Ramos (cell line): ENCODE data around the gene MSS51.

Experiments
- in situ Hi-C: fragments of 300-500 bp; cut with MboI; formaldehyde crosslinking; loops from one replicate; pipeline ENCODE4 v1.14.3; 2022; ENCODE audit warnings: low sequenced_read_pairs; ENCODE audit not compliant: unreplicated experiment

MSS51 gene

GRCh38 chr10:73433538-73433867 lies at the start of gene MSS51:
Gene MSS51 (minus strand): TSS chr10:73433561. CDS start chr10:73428284, 5,277 bp downstream.
- in situ Hi-C loops = no loop called here

GRCh38 chr10:73480158-73480557 lies 46.8 kb upstream of the MSS51 start:
- in situ Hi-C loops = no loop called here

DNA sequence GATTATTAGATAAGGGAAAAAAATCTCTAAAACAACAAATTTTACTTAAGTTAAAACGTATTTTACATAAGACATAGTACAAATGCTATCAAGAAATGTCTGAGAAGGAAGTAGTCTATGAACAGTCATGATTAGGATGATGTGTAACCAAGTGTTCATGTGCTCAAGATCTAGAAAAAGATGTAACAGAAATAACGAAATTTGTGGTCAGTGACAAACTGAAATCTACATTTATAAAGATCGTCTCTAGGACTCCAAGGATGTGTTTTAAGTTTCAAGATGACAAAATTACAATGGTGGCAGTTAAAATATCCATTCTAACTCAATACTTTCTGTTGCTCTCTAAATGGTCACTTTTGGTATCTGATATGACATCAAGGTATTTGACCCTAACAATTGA lies 45.3 kb upstream of the MSS51 start:
- in situ Hi-C loops = no loop called here

DNA sequence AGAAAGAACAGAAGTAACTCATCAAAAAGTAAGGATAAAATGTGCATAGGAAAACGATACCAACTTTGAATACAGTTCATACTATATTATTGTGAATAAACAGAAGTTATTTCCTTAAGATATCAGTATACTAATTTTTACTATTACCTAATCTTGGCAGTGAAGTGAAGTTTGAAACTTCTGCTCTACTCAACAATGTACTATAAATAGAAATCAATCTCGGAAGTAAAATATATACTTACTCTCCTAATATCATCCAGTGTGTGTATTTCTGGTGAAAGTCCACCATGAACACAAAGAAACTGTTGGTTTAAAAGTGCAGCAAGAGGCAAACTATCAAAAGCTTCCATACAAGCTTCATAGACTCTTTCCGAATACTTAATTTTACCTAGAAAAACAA lies 37.9 kb upstream of the MSS51 start:
- in situ Hi-C loops = no loop called here

- in situ Hi-C loops = no loop called here
Measured at GRCh38 chr10:73469579-73469978, 36.2 kb upstream of the MSS51 start.

GRCh38 chr10:73467206-73467605 lies 33.8 kb upstream of the MSS51 start:
- in situ Hi-C loops = no loop called here

GRCh38 chr10:73465978-73466726 lies 32.8 kb upstream of the MSS51 start:
- in situ Hi-C loops = no loop called here

- in situ Hi-C loops = no loop called here
Measured at GRCh38 chr10:73460897-73461296, 27.5 kb upstream of the MSS51 start.

DNA sequence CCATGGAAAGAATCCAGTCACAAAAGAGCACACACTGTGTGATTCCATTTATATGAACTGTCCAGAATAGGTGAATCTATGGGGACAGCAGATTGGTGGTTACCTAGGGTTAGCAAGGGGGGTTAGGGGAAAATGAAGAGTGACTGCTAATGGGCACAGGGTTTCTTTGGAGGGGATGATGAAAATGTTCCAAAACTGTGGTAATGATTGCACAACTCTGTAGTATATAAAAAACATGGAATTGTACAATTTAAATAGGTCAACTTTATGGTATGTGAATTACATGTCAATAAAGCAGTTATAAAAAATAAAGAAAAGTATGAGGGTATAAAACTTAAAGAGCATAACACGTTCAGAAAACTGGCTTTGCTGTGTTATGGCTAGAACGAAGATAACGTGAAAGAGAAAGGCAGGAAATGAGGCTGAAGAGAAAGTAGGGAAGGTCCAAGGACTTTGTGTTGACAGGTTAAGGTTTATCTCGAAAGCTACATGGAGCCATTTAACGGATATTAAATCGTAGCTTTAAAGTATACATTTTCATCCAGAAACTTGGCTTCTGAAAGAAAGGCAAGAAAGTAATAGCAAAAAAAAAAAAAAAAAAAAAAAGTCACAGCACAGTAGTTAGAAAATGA lies 26.4 kb upstream of the MSS51 start:
- in situ Hi-C loops = no loop called here

DNA sequence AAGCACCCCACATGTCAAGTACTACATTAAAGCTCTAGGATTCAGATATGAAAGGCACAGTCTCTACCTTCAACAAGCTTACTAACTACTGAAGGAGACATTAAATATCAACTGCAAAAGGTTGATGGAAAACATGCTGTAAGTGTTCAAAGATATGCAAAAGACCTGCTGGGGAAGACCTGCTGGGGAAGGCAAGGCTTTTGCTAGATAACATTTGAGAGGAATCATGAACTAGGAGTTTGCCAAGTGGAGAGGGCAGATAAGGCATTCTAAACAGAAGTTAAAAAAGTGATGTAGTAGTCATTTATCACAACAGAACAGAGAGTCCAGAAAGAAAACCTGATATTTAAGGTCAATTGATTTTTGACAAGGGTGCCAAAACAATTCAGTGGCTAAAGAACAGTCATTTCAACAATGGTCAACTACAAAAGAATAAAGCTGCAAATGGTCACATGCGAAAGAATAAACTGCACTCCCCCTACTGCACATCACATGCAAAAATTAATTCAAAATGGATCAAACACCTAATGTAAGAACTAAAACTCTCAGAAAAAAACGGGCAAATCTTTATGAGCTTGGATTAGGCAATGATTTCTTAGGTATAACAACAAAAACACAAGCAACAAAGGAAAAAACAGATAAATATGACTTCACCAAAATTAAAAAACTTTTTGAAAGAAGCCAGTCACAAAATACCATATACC lies 23.0 kb upstream of the MSS51 start:
- in situ Hi-C loops = no loop called here

DNA sequence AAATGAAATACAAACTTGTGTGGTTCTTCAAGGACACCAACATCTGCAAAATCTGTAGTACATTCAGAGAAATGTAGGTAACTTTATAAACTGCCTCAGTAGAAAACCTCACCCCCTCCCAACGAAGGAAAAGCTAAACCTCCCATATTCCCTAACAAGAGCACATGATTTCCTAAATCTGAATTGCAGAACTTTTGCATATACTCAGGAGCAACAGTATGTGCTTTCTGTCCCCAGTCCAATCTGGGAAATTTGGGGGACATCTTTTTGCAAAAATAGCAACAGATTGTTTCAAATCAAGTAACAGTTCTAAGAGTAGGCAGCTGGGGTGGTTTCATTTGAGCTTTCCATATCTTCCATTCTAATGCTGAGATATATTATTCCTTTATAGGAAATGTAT lies 15.8 kb upstream of the MSS51 start:
- in situ Hi-C loops = no loop called here

GRCh38 chr10:73448384-73448783 lies 15.0 kb upstream of the MSS51 start:
- in situ Hi-C loops = no loop called here

DNA sequence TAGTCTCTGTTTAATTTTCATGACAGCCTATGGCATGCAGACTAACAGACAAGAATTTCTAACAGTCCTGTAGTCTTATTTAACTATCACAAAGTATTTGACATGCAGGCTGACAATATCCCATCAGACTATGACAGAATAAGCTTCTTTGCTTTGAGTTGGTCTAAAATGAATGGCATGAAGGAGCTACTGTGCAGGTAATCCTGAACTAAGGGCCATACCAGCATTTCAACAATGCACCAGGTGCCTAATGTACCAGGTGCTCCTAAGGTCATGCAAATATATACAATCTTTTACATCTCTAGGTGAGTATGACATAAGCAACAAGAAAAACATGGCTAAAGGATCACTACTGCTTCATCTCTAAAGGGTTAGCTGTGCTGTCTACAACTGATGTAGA lies 13.6 kb upstream of the MSS51 start:
- in situ Hi-C loops = no loop called here

- in situ Hi-C loops = no loop called here
Measured at GRCh38 chr10:73444457-73444856, 11.1 kb upstream of the MSS51 start.

DNA sequence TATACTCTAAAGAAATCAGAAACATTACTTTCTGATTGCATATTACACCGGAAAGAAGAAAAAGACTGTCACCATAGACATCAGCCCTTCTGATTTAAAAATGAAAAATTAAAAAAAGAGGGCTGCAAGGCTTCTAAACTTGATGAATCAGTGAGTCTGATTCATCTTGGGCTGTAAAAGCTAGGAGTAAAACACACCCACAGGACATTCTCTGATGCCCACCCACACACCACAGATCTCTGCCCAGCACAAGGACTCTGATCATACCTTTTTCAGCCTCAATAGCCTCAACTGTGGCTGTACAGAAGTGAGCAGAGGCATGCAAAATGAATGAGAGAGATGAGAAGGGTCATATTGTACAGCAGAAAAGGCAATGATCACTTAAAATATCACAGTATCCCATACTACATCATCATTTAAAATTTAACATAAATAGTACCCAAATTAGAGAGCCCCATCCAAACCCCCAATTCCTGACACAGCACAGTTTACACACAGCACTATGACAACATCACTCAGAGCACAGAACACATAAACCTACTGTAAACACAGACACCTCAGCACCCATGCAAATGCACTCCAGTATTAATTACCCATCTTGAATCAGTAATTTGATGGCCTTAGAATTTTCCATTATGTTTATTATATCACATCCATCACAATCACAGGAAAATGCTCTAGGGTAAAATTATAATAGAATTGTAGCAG lies 6.4 kb upstream of the MSS51 start:
- in situ Hi-C loops = no loop called here

DNA sequence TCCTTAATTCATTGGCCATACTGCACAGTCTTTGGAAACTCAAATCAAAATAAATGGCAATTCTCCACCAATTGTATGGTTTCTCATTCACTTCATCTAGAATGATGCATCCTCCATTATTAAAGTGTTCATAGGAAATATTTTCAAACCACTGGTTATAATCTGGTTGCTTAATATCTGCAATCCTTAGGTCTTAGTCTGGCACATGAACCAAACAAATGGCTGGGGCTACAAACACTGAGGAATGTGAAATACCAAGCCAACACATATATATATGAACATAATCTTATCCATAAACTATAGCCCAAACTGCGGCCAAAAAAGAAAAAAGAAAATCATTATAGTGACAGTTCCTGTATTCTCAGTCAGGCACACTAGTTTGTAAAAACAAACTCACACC lies 5.7 kb upstream of the MSS51 start:
- in situ Hi-C loops = no loop called here

- in situ Hi-C loops = no loop called here
Measured at GRCh38 chr10:73432646-73433537, 469 bp downstream of the MSS51 start.

DNA sequence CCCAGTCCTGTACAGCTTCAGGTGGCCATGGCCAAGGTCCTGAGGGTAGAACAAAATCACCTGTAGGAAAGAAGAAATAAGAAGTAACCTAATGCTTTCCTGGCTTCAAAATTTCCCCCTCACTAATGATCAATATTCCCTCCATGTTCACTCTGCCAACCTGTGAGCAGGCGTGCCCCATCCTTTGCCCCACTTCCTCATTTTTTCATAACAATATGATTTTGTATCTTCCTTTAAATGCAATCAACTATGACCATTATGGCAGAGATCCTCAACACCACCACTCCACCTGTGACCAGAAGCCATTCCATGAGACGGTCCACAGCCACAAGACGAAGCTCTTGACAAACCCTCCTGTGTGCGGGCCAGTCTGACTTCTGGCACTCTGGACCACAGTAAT lies 7.0 kb downstream of the MSS51 start:
- in situ Hi-C loops = no loop called here

GRCh38 chr10:73424478-73424877 lies 8.9 kb downstream of the MSS51 start:
- in situ Hi-C loops = no loop called here

GRCh38 chr10:73423309-73423708 lies 10.1 kb downstream of the MSS51 start:
- in situ Hi-C loops = no loop called here
